Sigmoid colon (tissue), 7 donors: ENCODE measurements around the gene TPM4. TPM values are rescaled to one million over a fixed set of nuclear protein-coding genes. Genes with fewer than 3 reads are reported as not detected.
"Not testable (repeated sequence)": the region's sequence is repeated elsewhere in the genome, so short reads cannot be mapped to it uniquely, and the experiment has no call there.

Experiments used
- DNase-seq: peaks from one replicate; pipeline ENCODE4 v3.0.0-alpha.2; 2019
- H3K27ac ChIP-seq, 4 donors: fragments of 200-600 bp; sonication (generic); one replicate each; pipeline ENCODE4 v1.5.1; 2016 to 2019; ENCODE audit warnings: mild to moderate bottlenecking in 1 of 4
- H3K27me3 ChIP-seq, 3 donors: fragments of 200-600 bp; sonication (generic); one replicate each; pipeline ENCODE4 v1.5.1; 2019; ENCODE audit warnings: mild to moderate bottlenecking in 1 of 3
- H3K36me3 ChIP-seq, 4 donors: fragments of 200-600 bp; sonication (generic); one replicate each; pipeline ENCODE4 v1.5.1; 2016 to 2019
- H3K4me1 ChIP-seq, 4 donors: fragments of 200-600 bp; sonication (generic); one replicate each; pipeline ENCODE4 v1.5.1; 2017 to 2019
- H3K4me3 ChIP-seq, 4 donors: fragments of 200-600 bp; sonication (generic); one replicate each; pipeline ENCODE4 v1.5.1; 2017 to 2019; ENCODE audit warnings: mild to moderate bottlenecking in 2 of 4, moderate library complexity in 1 of 4
- H3K9me3 ChIP-seq, 4 donors: fragments of 200-600 bp in 3 of 4; sonication (generic) in 3 of 4; one replicate each; pipeline versions ENCODE4 v1.5.1 to v1.6.1; 2013 to 2019
- EP300 ChIP-seq, 4 donors: sonication (generic); formaldehyde crosslinking; IDR thresholded peaks; one replicate each; pipeline ENCODE4 v1.6.1; 2017; ENCODE audit warnings: antibody characterized with exemption in 4 of 4
- POLR2A ChIP-seq, 2 donors: fragments of 450-650 bp; IDR thresholded peaks; one replicate each; pipeline ENCODE4 v1.6.1; 2016; ENCODE audit warnings: antibody characterized with exemption in 2 of 2, mild to moderate bottlenecking in 2 of 2, moderate library complexity in 2 of 2
- POLR2AphosphoS5 ChIP-seq, 4 donors: sonication (generic); formaldehyde crosslinking; IDR thresholded peaks; one replicate each; pipeline ENCODE4 v1.6.1; 2017; ENCODE audit warnings: antibody characterized with exemption in 4 of 4
- WGBS, 2 donors: extraction: QIAGEN DNeasy Blood & Tissue Kit; methylation state at CpG; one replicate each; pipeline ENCODE4 v1.1.7; 2013; 5-methylcytosine and 5-hydroxymethylcytosine counted together
- intact Hi-C: fragments of 100-400 bp; cut with DNase I; formaldehyde crosslinking; loops from one replicate; pipeline ENCODE4 v1.15.1; 2023
- polyA plus RNA-seq, 3 donors: library from polyadenylated mRNA; stranded (reverse); fragments of 200-250 nt; gene quantifications; one replicate each; pipeline ENCODE4 v1.2.3, GENCODE V29; 2013
- total RNA-seq, 4 donors: library from RNA; depleted of rRNA; stranded (reverse); fragments of >200 nt; gene quantifications; one replicate each; pipeline ENCODE4 v1.1.0, GENCODE V29; 2016
- TF ChIP-seq, protein P1 (sequence below), 4 experiments: fragments of 450-650 bp in 3 of 4; fragments of 200-600 bp in 1 of 4; IDR thresholded peaks; one replicate each; pipeline ENCODE4 v1.5.1; 2016 to 2019; ENCODE audit warnings: antibody characterized with exemption in 4 of 4, mild to moderate bottlenecking in 3 of 4, moderate library complexity in 2 of 4
- donor health status: healthy with polysubstance abuse.
- donor health status: Bipolar disorder and iron deficiency.
- donor health status: healthy.

Gene TPM4
- total and polyA plus RNA-seq, 7 donors = 222 to 826 (median 374) TPM

GRCh38 chr19:16085115-16085514 lies 8.8 kb downstream of the TPM4 start:
- no peaks in the 10 kb centered on the region for H3K9me3 ChIP-seq
- peaks cover 0 to 97% (median 93%) of the 10 kb centered on the region in 4 donors for H3K4me1 ChIP-seq
- H3K27ac ChIP-seq = peak overlapping the region; percentile 97 to 100 (median 100)
- no peak for DNase-seq
- peaks cover 53 to 94% (median 81%) of the 10 kb centered on the region in 4 donors for H3K36me3 ChIP-seq
- intact Hi-C loops = no loop called here
- H3K27me3 ChIP-seq = no peaks in the 10 kb centered on the region
- H3K4me3 ChIP-seq = no peak overlapping the region
- 72 to 81% methylated on average over 6 of the region's 6 CpGs for WGBS, 2 donors
- TF ChIP-seq, protein P1, sequence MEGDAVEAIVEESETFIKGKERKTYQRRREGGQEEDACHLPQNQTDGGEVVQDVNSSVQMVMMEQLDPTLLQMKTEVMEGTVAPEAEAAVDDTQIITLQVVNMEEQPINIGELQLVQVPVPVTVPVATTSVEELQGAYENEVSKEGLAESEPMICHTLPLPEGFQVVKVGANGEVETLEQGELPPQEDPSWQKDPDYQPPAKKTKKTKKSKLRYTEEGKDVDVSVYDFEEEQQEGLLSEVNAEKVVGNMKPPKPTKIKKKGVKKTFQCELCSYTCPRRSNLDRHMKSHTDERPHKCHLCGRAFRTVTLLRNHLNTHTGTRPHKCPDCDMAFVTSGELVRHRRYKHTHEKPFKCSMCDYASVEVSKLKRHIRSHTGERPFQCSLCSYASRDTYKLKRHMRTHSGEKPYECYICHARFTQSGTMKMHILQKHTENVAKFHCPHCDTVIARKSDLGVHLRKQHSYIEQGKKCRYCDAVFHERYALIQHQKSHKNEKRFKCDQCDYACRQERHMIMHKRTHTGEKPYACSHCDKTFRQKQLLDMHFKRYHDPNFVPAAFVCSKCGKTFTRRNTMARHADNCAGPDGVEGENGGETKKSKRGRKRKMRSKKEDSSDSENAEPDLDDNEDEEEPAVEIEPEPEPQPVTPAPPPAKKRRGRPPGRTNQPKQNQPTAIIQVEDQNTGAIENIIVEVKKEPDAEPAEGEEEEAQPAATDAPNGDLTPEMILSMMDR (IDR thresholded peaks at IDR 0.05) = no peak
- TF ChIP-seq EP300 (IDR thresholded peaks at IDR 0.05) (no peak), POLR2AphosphoS5 (IDR thresholded peaks at IDR 0.05) (peak in 1 of 4 donors; percentile 3), POLR2A (IDR thresholded peaks at IDR 0.05) (no peak)

DNA sequence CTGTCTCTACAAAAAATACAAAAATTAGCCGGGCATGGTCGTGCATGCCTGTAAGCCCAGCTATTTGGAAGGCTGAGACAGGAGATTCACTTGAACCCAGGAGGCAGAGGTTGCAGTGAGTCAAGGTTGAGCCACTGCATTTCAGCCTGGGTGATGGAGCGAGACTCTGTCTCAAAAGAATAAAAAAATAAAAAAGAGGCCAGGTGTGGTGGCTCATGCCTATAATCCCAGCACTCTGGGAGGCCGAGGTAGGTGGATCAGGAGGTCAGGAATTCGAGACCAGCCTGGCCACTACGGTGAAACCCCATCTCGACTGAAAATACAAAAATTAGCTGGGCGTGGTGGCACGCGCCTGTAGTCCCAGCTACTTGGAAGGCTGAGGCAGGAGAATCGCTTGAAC lies 11.1 kb downstream of the TPM4 start:
- H3K9me3 ChIP-seq, H3K4me3 ChIP-seq, DNase-seq, H3K27me3 ChIP-seq, intact Hi-C loops: not testable (repeated sequence)
- 75 to 86% methylated on average over 11 of the region's 11 CpGs for WGBS, 2 donors
- peak overlapping the region; percentile 97 to 100 (median 100) for H3K27ac ChIP-seq
- peaks cover 0 to 88% (median 70%) of the 10 kb centered on the region in 4 donors for H3K4me1 ChIP-seq
- peak in 2 of 4 donors; percentile 6 to 25 for TF ChIP-seq POLR2AphosphoS5 (IDR thresholded peaks at IDR 0.05)
- H3K36me3 ChIP-seq = peaks cover 67 to 100% (median 92%) of the 10 kb centered on the region in 4 donors

GRCh38 chr19:16087940-16088339 lies 11.6 kb downstream of the TPM4 start:
- peaks cover 71 to 100% (median 93%) of the 10 kb centered on the region in 4 donors for H3K36me3 ChIP-seq
- no peaks in the 10 kb centered on the region for H3K9me3 ChIP-seq
- peak overlapping the region; percentile 97 to 100 (median 100) for H3K27ac ChIP-seq
- no peak for DNase-seq
- no peak for TF ChIP-seq EP300 (IDR thresholded peaks at IDR 0.05)
- TF ChIP-seq POLR2A (IDR thresholded peaks at IDR 0.05) = no peak
- TF ChIP-seq, protein P1 (IDR thresholded peaks at IDR 0.05) = no peak
- TF ChIP-seq POLR2AphosphoS5 (IDR thresholded peaks at IDR 0.05) = peak in 2 of 4 donors; percentile 34 to 40
- intact Hi-C loops = no loop called here
- 39 to 70% methylated on average over 12 of the region's 12 CpGs for WGBS, 2 donors
- no peaks in the 10 kb centered on the region for H3K27me3 ChIP-seq
- H3K4me1 ChIP-seq = peaks cover 0 to 88% (median 64%) of the 10 kb centered on the region in 4 donors
- H3K4me3 ChIP-seq = no peak overlapping the region

- H3K36me3 ChIP-seq = peaks cover 76 to 100% (median 94%) of the 10 kb centered on the region in 4 donors
- H3K4me1 ChIP-seq = peaks cover 0 to 88% (median 60%) of the 10 kb centered on the region in 4 donors
- no peaks in the 10 kb centered on the region for H3K9me3 ChIP-seq
- peak; percentile 73 for DNase-seq
- no peaks in the 10 kb centered on the region for H3K27me3 ChIP-seq
- no peak overlapping the region for H3K4me3 ChIP-seq
- intact Hi-C loops = no loop called here
- TF ChIP-seq EP300 (IDR thresholded peaks at IDR 0.05) = no peak
- no peak for TF ChIP-seq POLR2A (IDR thresholded peaks at IDR 0.05)
- TF ChIP-seq POLR2AphosphoS5 (IDR thresholded peaks at IDR 0.05) = peak; percentile 29 to 64 (median 39)
- TF ChIP-seq, protein P1 (IDR thresholded peaks at IDR 0.05) = peak in 2 of 4 experiments; percentile 10
- peak overlapping the region; percentile 97 to 100 (median 100) for H3K27ac ChIP-seq
- WGBS, 2 donors = 16 to 63% methylated on average over 17 of the region's 17 CpGs
These were observed 12.2 kb downstream of the TPM4 start for GRCh38 chr19:16088351-16089009.

DNA sequence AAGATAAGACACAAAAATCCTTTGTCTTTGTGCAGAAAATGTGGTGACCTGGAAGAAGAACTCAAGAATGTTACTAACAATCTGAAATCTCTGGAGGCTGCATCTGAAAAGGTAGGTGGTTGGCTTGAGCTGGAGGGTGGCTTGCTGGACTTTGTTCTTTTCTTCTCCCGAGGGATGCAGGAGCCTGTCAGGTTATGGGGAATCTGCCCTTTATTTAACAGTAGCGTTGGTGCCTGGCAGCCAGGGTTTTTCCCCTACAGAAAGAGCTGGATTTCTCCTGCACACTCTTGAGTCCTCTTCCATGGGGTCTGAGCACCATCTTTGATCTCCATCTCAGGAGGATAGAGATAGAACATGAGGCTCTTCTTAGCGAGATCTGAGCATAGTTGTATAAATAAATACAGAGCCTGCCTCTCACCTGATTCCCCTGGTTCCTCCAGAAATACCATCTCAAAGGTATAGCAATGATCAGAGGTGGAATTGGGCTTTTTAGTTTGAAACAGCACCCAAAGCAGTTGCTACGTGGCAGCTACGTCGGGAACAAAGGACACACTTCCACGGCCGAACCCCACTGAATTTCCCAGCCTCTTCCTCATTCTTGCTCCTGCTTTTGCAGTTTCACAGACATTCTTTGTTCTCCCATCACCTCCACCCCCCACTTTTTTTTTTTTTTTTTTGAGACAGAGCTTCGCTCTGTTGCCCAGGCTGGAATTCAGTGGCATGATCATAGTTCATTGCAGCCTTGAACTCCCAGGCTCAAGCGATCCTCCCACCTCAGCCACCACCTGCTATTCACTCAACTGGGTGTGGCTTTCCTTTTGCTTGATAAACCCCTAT lies 12.9 kb downstream of the TPM4 start:
- intact Hi-C loops = no loop called here
- TF ChIP-seq EP300 (IDR thresholded peaks at IDR 0.05) (no peak), POLR2A (IDR thresholded peaks at IDR 0.05) (no peak), POLR2AphosphoS5 (IDR thresholded peaks at IDR 0.05) (peak in 2 of 4 donors; percentile 7 to 19)
- TF ChIP-seq, protein P1 (IDR thresholded peaks at IDR 0.05) = no peak

More for the DNA sequence above, 12.9 kb downstream of the TPM4 start:
- Histone ChIP-seq H3K27me3 (no peaks in the 10 kb centered on the region), H3K9me3 (no peaks in the 10 kb centered on the region), H3K4me1 (peaks cover 0 to 89% (median 56%) of the 10 kb centered on the region in 4 donors), H3K4me3 (no peak overlapping the region), H3K36me3 (peaks cover 72 to 100% (median 95%) of the 10 kb centered on the region in 4 donors), H3K27ac (peak overlapping the region; percentile 97 to 100 (median 100))
- DNase-seq = no peak
- WGBS, 2 donors = 14 to 56% methylated on average over 10 of the region's 10 CpGs
